ENCODE results near the gene DYNC1I2. TPM values are rescaled to one million over a fixed set of nuclear protein-coding genes. Genes with fewer than 3 reads are reported as not detected.

Gene DYNC1I2
- total RNA-seq, 3 donors from 2014 or later (not counting 1 experiment from before 2014, with no cell fraction given) = 26.7 to 36.4 (median 30.2) TPM

GRCh38 chr2:171719660-171720059 is 32.4 kb downstream of the DYNC1I2 start:
- ATAC-seq (no peak), DNase-seq (no peak)
- Mint-ChIP-seq H3K4me1 (no peaks in the 10 kb centered on the region), H3K36me3 (peaks cover 12% of the 10 kb centered on the region), H3K4me3 (no peak overlapping the region), H3K9me3 (no peaks in the 10 kb centered on the region), H3K27me3 (ENCODE audit: low read depth in 2 of 2) (no peaks in the 10 kb centered on the region), H3K27ac (no peak overlapping the region)
- 97% methylated on average over 3 of the region's 3 CpGs for WGBS (ENCODE audit: insufficient coverage)
- Histone ChIP-seq H3K27me3 (ENCODE audit: control insufficient read depth, insufficient read depth, low read length) (no peaks in the 10 kb centered on the region), H3K9me3 (ENCODE audit: control insufficient read depth, insufficient read depth, low read length) (no peaks in the 10 kb centered on the region), H3K4me3 (ENCODE audit: low read length) (no peak overlapping the region), H3K4me1 (ENCODE audit: control insufficient read depth, insufficient read depth, low read length) (no peaks in the 10 kb centered on the region), H3K36me3 (ENCODE audit: control insufficient read depth, insufficient read depth, low read length) (peaks cover 28% of the 10 kb centered on the region), H3K27ac (ENCODE audit: low read length) (no peak overlapping the region)
- intact Hi-C loops (cut with micrococcal nuclease) = no loop called here
- no peak for TF ChIP-seq CTCF (IDR thresholded peaks at IDR 0.05)

GRCh38 chr2:171723716-171724683 is 36.7 kb downstream of the DYNC1I2 start:
- Mint-ChIP-seq H3K27ac (no peak overlapping the region), H3K27me3 (ENCODE audit: low read depth in 2 of 2) (no peaks in the 10 kb centered on the region), H3K4me3 (no peak overlapping the region), H3K9me3 (no peaks in the 10 kb centered on the region), H3K4me1 (no peaks in the 10 kb centered on the region), H3K36me3 (peaks cover 21% of the 10 kb centered on the region)
- Histone ChIP-seq H3K27ac (ENCODE audit: low read length) (no peak overlapping the region), H3K27me3 (ENCODE audit: control insufficient read depth, insufficient read depth, low read length) (no peaks in the 10 kb centered on the region), H3K4me3 (ENCODE audit: low read length) (no peak overlapping the region), H3K36me3 (ENCODE audit: control insufficient read depth, insufficient read depth, low read length) (peaks cover 44% of the 10 kb centered on the region), H3K4me1 (ENCODE audit: control insufficient read depth, insufficient read depth, low read length) (no peaks in the 10 kb centered on the region), H3K9me3 (ENCODE audit: control insufficient read depth, insufficient read depth, low read length) (no peaks in the 10 kb centered on the region)
- ATAC-seq = no peak
- no peak for TF ChIP-seq CTCF (IDR thresholded peaks at IDR 0.05)
- 87% methylated on average over 9 of the region's 12 CpGs for WGBS (ENCODE audit: insufficient coverage)
- no peak for DNase-seq
- intact Hi-C loops (cut with micrococcal nuclease) = no loop called here

GRCh38 chr2:171726847-171727450 is 39.7 kb downstream of the DYNC1I2 start:
- WGBS (ENCODE audit: insufficient coverage) = 90% methylated on average over 1 of the region's 1 CpG
- Histone ChIP-seq H3K27ac (ENCODE audit: low read length) (no peak overlapping the region), H3K9me3 (ENCODE audit: control insufficient read depth, insufficient read depth, low read length) (no peaks in the 10 kb centered on the region), H3K4me3 (ENCODE audit: low read length) (no peak overlapping the region), H3K4me1 (ENCODE audit: control insufficient read depth, insufficient read depth, low read length) (no peaks in the 10 kb centered on the region), H3K36me3 (ENCODE audit: control insufficient read depth, insufficient read depth, low read length) (peaks cover 64% of the 10 kb centered on the region), H3K27me3 (ENCODE audit: control insufficient read depth, insufficient read depth, low read length) (no peaks in the 10 kb centered on the region)
- TF ChIP-seq CTCF (IDR thresholded peaks at IDR 0.05) = no peak
- Mint-ChIP-seq H3K27me3 (ENCODE audit: low read depth in 2 of 2) (no peaks in the 10 kb centered on the region), H3K4me1 (no peaks in the 10 kb centered on the region), H3K36me3 (peaks cover 23% of the 10 kb centered on the region), H3K27ac (no peak overlapping the region), H3K4me3 (no peak overlapping the region), H3K9me3 (no peaks in the 10 kb centered on the region)
- intact Hi-C loops (cut with micrococcal nuclease) = no loop called here
- ATAC-seq = no peak
- DNase-seq = no peak
